Measurements from ENCODE around the gene FAM20A.

FAM20A gene

GRCh38 chr17:68622423-68622822 lies 21.3 kb upstream of the FAM20A start:
- Histone ChIP-seq H3K4me1 (ENCODE audit: control insufficient read depth, insufficient read depth, low read length) (no peaks in the 10 kb centered on the region), H3K36me3 (ENCODE audit: control insufficient read depth, insufficient read depth, low read length) (no peaks in the 10 kb centered on the region)

DNA sequence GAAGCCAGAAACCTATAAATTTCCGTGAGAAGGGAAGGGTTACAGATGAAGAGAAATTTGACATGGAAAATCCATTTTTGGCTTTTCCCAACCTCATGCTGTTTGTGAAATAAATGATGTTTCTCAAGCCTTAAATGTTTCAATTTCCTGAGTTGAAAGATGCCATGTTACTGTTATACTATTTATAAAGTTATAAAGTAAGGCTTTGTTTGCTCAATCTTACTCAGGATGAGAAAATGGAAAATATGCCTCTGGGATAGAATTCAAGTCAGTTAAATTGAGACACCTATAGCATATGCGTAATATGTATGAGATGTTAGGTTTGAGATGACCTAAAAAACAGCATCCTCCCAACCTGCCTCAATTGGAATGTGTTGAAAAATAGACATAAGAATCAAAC lies 19.9 kb upstream of the FAM20A start:
- Histone ChIP-seq H3K9me3 (ENCODE audit: control insufficient read depth, insufficient read depth, low read length) (no peaks in the 10 kb centered on the region), H3K36me3 (ENCODE audit: control insufficient read depth, insufficient read depth, low read length) (no peaks in the 10 kb centered on the region), H3K4me1 (ENCODE audit: control insufficient read depth, insufficient read depth, low read length) (no peaks in the 10 kb centered on the region), H3K9ac (ENCODE audit: low read depth, low read length) (no peak overlapping the region), H3K4me3 (ENCODE audit: low read depth, low read length) (no peak overlapping the region), H3K27me3 (ENCODE audit: control insufficient read depth, insufficient read depth, low read length) (no peaks in the 10 kb centered on the region)

More at GRCh38 chr17:68622423-68622822, 21.3 kb upstream of the FAM20A start:
- H3K27me3 ChIP-seq (ENCODE audit: control insufficient read depth, insufficient read depth, low read length): no peaks in the 10 kb centered on the region
- H3K9me3 ChIP-seq (ENCODE audit: control insufficient read depth, insufficient read depth, low read length): no peaks in the 10 kb centered on the region
- H3K4me3 ChIP-seq (ENCODE audit: low read depth, low read length): no peak overlapping the region
- no peak overlapping the region for H3K9ac ChIP-seq (ENCODE audit: low read depth, low read length)

GRCh38 chr17:68616334-68616733 lies 15.2 kb upstream of the FAM20A start:
- no peaks in the 10 kb centered on the region for H3K27me3 ChIP-seq (ENCODE audit: control insufficient read depth, insufficient read depth, low read length)
- no peak overlapping the region for H3K9ac ChIP-seq (ENCODE audit: low read depth, low read length)
- H3K36me3 ChIP-seq (ENCODE audit: control insufficient read depth, insufficient read depth, low read length): no peaks in the 10 kb centered on the region
- no peak overlapping the region for H3K4me3 ChIP-seq (ENCODE audit: low read depth, low read length)
- no peaks in the 10 kb centered on the region for H3K9me3 ChIP-seq (ENCODE audit: control insufficient read depth, insufficient read depth, low read length)
- H3K4me1 ChIP-seq (ENCODE audit: control insufficient read depth, insufficient read depth, low read length): peaks cover 4% of the 10 kb centered on the region

DNA sequence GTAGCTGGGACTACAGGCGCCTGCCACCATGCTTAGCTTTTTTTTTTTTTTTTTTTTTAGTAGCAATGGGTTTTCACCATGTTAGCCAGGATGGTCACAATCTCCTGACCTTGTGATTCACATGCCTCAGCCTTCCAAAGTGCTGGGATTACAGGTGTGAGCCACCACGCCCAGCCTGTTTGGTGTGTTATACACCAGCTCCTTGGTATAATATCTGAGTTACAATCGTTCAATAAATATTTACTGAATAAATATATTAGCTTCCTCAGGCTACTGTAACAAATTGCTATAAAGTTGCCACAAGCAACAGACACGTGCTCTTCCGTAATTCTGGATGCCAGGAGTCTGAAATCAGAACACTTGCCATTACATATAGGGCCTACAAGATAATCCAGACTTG lies 13.6 kb upstream of the FAM20A start:
- Histone ChIP-seq H3K4me3 (ENCODE audit: low read depth, low read length) (no peak overlapping the region), H3K9ac (ENCODE audit: low read depth, low read length) (no peak overlapping the region), H3K4me1 (ENCODE audit: control insufficient read depth, insufficient read depth, low read length) (peaks cover 4% of the 10 kb centered on the region), H3K9me3 (ENCODE audit: control insufficient read depth, insufficient read depth, low read length) (no peaks in the 10 kb centered on the region), H3K36me3 (ENCODE audit: control insufficient read depth, insufficient read depth, low read length) (no peaks in the 10 kb centered on the region), H3K27me3 (ENCODE audit: control insufficient read depth, insufficient read depth, low read length) (no peaks in the 10 kb centered on the region)

DNA sequence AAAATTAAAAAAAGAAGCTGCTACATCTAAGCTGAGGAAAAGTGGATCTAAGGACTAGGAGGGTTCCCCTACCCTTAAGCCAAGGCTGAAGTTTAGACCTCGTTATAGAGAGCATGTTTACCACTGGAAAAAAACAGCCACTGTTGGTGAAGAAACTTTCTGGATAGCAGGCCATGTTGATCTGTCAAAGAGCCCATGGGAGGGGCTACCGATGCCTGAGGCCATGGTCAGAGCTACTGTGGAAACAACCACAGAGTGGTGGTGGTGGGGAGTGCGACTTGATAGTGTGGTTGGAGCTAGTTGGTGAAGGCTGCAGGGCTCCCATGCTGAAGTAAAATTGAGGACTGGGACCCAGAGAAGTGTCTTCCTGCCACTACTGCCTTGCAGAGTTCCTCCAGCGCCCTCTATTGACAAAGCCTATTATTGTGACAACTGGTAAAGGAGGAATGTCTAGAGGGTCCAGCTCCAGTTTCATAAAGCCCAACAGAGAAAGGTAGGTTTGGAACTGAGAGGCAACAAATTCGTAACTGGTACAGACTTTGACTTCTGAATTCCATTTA lies 12.7 kb upstream of the FAM20A start:
- Histone ChIP-seq H3K9ac (ENCODE audit: low read depth, low read length) (no peak overlapping the region), H3K27me3 (ENCODE audit: control insufficient read depth, insufficient read depth, low read length) (no peaks in the 10 kb centered on the region), H3K4me3 (ENCODE audit: low read depth, low read length) (no peak overlapping the region), H3K4me1 (ENCODE audit: control insufficient read depth, insufficient read depth, low read length) (peaks cover 4% of the 10 kb centered on the region), H3K36me3 (ENCODE audit: control insufficient read depth, insufficient read depth, low read length) (no peaks in the 10 kb centered on the region), H3K9me3 (ENCODE audit: control insufficient read depth, insufficient read depth, low read length) (no peaks in the 10 kb centered on the region)

DNA sequence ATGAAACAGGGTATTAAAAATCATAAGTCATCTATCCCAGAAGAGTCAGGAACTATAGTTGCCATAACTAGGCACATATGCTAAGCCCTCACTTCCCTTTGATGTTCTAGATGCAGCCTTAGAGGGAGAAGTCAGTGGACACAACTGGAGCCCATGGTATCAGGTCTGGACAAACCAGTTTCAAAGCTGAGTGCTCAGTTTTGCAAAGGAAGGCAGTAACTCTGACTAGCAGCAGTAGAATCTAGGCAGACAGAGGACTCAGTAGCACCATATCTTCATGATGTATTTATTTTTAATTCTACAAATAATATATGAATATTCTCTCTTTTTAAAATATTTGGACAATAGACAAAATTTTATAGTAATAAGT lies 11.7 kb upstream of the FAM20A start:
- Histone ChIP-seq H3K27me3 (ENCODE audit: control insufficient read depth, insufficient read depth, low read length) (no peaks in the 10 kb centered on the region), H3K4me1 (ENCODE audit: control insufficient read depth, insufficient read depth, low read length) (peaks cover 4% of the 10 kb centered on the region), H3K9ac (ENCODE audit: low read depth, low read length) (no peak overlapping the region), H3K9me3 (ENCODE audit: control insufficient read depth, insufficient read depth, low read length) (peaks cover 2% of the 10 kb centered on the region), H3K4me3 (ENCODE audit: low read depth, low read length) (no peak overlapping the region), H3K36me3 (ENCODE audit: control insufficient read depth, insufficient read depth, low read length) (no peaks in the 10 kb centered on the region)

DNA sequence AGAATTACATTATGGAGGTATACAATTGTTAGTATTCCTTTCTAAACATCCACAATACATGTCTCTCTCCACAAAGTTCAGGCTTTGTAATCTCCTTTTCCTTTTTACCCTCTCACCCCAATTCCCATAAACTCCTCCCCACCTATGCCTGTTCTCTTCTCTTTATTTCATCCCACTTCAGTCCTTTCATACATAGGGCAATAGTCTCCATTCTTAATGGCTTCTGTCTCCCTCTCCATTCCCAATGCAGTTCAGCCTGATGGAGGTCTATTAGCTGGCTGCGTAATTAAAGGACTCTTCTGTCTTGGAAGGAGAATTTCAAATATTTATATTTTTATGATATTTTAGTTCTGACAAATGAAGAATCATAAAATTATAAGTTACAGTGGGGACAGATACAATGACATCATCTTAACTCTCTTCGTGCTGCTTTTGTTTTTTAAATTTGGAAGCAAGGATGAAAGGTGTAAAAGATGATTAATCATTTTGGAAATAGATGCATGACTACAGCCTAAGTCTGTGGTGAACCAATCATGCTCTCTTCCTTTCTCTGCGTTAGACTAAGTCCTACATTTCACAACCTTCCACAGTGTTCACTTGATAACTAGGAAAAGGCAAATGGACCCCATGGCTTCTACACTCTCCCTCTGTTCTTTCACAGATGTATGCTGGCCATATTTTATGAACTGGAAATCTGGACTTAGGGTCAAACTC lies 11.2 kb upstream of the FAM20A start:
- no peak overlapping the region for H3K9ac ChIP-seq (ENCODE audit: low read depth, low read length)
- H3K27me3 ChIP-seq (ENCODE audit: control insufficient read depth, insufficient read depth, low read length): no peaks in the 10 kb centered on the region
- peaks cover 2% of the 10 kb centered on the region for H3K9me3 ChIP-seq (ENCODE audit: control insufficient read depth, insufficient read depth, low read length)
- H3K4me1 ChIP-seq (ENCODE audit: control insufficient read depth, insufficient read depth, low read length): peaks cover 4% of the 10 kb centered on the region
- H3K4me3 ChIP-seq (ENCODE audit: low read depth, low read length): no peak overlapping the region
- H3K36me3 ChIP-seq (ENCODE audit: control insufficient read depth, insufficient read depth, low read length): no peaks in the 10 kb centered on the region

DNA sequence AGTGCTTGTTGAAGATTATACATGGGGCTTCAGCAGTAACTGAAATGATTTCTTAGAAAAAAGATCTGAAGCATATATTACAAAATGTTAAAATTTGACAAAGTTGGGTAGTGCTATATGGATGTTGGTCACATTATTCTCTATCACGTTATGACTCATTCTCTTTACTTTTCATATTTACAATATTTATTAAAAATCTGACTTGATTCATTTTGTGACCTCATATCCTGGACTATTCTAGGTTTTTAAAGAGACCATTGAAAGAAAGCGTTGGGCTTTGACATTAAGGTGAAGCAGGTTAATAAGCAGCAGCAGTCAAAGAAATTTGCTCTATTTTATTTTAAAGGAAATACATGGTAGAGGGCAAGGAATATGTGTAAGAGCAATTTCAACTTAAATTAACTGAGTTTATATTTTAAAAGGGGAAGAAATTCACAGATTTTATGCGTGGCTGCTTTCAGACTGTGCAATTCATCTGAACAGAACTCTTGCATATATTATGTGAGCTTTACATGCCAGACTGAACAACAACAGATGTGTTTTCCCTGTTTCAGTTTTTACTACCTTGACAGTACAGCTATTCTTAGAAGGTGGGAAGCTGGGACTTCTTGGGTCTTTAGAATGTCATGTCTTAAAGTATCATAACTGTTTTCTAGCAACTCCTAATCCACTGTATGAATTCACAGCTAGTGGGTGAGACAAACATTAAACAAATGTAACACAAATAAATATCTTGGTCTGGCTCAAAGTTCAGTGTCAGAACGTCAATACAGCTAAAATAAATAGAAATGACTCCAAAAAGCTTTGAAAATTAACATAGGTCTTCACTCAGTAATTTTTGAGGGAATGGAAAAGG lies 10.4 kb upstream of the FAM20A start:
- peaks cover 2% of the 10 kb centered on the region for H3K9me3 ChIP-seq (ENCODE audit: control insufficient read depth, insufficient read depth, low read length)
- H3K4me3 ChIP-seq (ENCODE audit: low read depth, low read length): no peak overlapping the region
- no peaks in the 10 kb centered on the region for H3K27me3 ChIP-seq (ENCODE audit: control insufficient read depth, insufficient read depth, low read length)
- H3K9ac ChIP-seq (ENCODE audit: low read depth, low read length): no peak overlapping the region
- H3K36me3 ChIP-seq (ENCODE audit: control insufficient read depth, insufficient read depth, low read length): no peaks in the 10 kb centered on the region
- H3K4me1 ChIP-seq (ENCODE audit: control insufficient read depth, insufficient read depth, low read length): peaks cover 4% of the 10 kb centered on the region

DNA sequence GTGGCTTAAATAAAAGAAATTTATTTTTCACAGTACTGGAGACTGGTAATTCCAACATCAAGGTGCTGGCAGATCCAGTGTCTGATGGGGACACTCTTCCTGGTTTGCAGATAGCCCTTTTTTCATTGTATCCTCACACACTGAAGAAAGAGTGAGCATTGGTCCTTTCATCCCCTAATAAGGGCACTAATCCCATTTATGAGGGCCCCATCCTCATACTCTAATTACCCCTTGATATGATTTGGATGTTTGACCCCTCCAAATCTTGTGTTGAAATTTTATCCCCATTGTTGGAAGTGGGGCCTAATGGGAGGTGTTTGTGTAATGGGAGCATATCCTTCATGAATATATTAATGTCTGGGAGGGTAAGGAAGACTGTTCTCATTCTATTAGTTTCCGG lies 9.4 kb upstream of the FAM20A start:
- H3K36me3 ChIP-seq (ENCODE audit: control insufficient read depth, insufficient read depth, low read length): no peaks in the 10 kb centered on the region
- peaks cover 5% of the 10 kb centered on the region for H3K4me1 ChIP-seq (ENCODE audit: control insufficient read depth, insufficient read depth, low read length)
- no peak overlapping the region for H3K4me3 ChIP-seq (ENCODE audit: low read depth, low read length)
- H3K27me3 ChIP-seq (ENCODE audit: control insufficient read depth, insufficient read depth, low read length): no peaks in the 10 kb centered on the region
- peaks cover 2% of the 10 kb centered on the region for H3K9me3 ChIP-seq (ENCODE audit: control insufficient read depth, insufficient read depth, low read length)
- no peak overlapping the region for H3K9ac ChIP-seq (ENCODE audit: low read depth, low read length)

- no peaks in the 10 kb centered on the region for H3K36me3 ChIP-seq (ENCODE audit: control insufficient read depth, insufficient read depth, low read length)
- H3K27me3 ChIP-seq (ENCODE audit: control insufficient read depth, insufficient read depth, low read length): no peaks in the 10 kb centered on the region
- H3K4me3 ChIP-seq (ENCODE audit: low read depth, low read length): no peak overlapping the region
These were observed 7.5 kb upstream of the FAM20A start for GRCh38 chr17:68608515-68609130.

GRCh38 chr17:68606451-68607307 lies 5.5 kb upstream of the FAM20A start:
- Histone ChIP-seq H3K27me3 (ENCODE audit: control insufficient read depth, insufficient read depth, low read length) (no peaks in the 10 kb centered on the region), H3K9ac (ENCODE audit: low read depth, low read length) (no peak overlapping the region), H3K4me1 (ENCODE audit: control insufficient read depth, insufficient read depth, low read length) (peaks cover 32% of the 10 kb centered on the region), H3K4me3 (ENCODE audit: low read depth, low read length) (no peak overlapping the region), H3K9me3 (ENCODE audit: control insufficient read depth, insufficient read depth, low read length) (peaks cover 2% of the 10 kb centered on the region), H3K36me3 (ENCODE audit: control insufficient read depth, insufficient read depth, low read length) (no peaks in the 10 kb centered on the region)

More at GRCh38 chr17:68608515-68609130, 7.5 kb upstream of the FAM20A start:
- Histone ChIP-seq H3K4me1 (ENCODE audit: control insufficient read depth, insufficient read depth, low read length) (peaks cover 13% of the 10 kb centered on the region), H3K9ac (ENCODE audit: low read depth, low read length) (no peak overlapping the region), H3K9me3 (ENCODE audit: control insufficient read depth, insufficient read depth, low read length) (peaks cover 2% of the 10 kb centered on the region)

Data from iPS-15b (cell line).